Panc1 (cell line): Measurements from ENCODE around the gene SAP30BP. TPM values are rescaled to one million over a fixed set of nuclear protein-coding genes. Genes with fewer than 3 reads are reported as not detected.

Experiments used
- ATAC-seq: fragments of 200-7000 bp; cut with Tn5 transposase; 2 replicates; pipeline ENCODE4 v1.9.1; 2020; ENCODE audit warnings: mild to moderate bottlenecking, moderate library complexity
- BruUV-seq: library from RNA; stranded (reverse); fragments of 400-500 nt; replicated peaks from 2 replicates; lab custom pipeline; 2021; lab: Mats Ljungman, UMichigan
- CTCF ChIA-PET: fragments of 300-600 bp; sonication (Branson Sonifier 250); formaldehyde crosslinking; loops from one replicate; lab custom pipeline; 2022; ENCODE audit warnings: antibody characterized with exemption; lab: Charles Lee
- POLR2A ChIA-PET: fragments of 300-600 bp; sonication (Branson Sonifier 250); formaldehyde crosslinking; loops from one replicate; lab custom pipeline; 2022; ENCODE audit warnings: antibody characterized with exemption; lab: Charles Lee
- DNase-seq: peaks from one replicate; pipeline ENCODE4 v3.0.0-alpha.2; 2010; ENCODE audit warnings: low read depth, low spot score
- H3K27ac ChIP-seq: 2 replicates; pipeline ENCODE4 v1.5.1; 2011; ENCODE audit warnings: mild to moderate bottlenecking, low read length, inconsistent platforms
- H3K27me3 ChIP-seq: fragments of 200-500 bp; sonication (Bioruptor generic); 2 replicates; pipeline ENCODE4 v1.6.0; 2014; ENCODE audit warnings: low read length, inconsistent platforms; ENCODE audit not compliant: control insufficient read depth, insufficient read depth
- H3K36me3 ChIP-seq: fragments of 200-500 bp; sonication (Bioruptor generic); 2 replicates; pipeline ENCODE4 v1.5.1; 2014; ENCODE audit warnings: inconsistent platforms, mild to moderate bottlenecking, low read length, moderate library complexity; ENCODE audit not compliant: control insufficient read depth, insufficient read depth
- H3K4me1 ChIP-seq: 2 replicates; pipeline ENCODE4 v1.5.1; 2011; ENCODE audit warnings: inconsistent platforms, mild to moderate bottlenecking, low read length, moderate library complexity; ENCODE audit not compliant: control insufficient read depth, insufficient read depth
- H3K4me3 ChIP-seq, 2 experiments: 2 replicates each; pipeline ENCODE4 v1.5.1; 2011 to 2012; ENCODE audit warnings: low read depth in 2 of 2, low read length in 2 of 2, mild to moderate bottlenecking in 2 of 2, inconsistent platforms in 1 of 2, moderate library complexity in 1 of 2
- H3K9me3 ChIP-seq: fragments of 200-500 bp; sonication (Bioruptor generic); 2 replicates; pipeline ENCODE4 v1.5.1; 2014; ENCODE audit warnings: low read depth, mild to moderate bottlenecking, inconsistent platforms, low read length, moderate library complexity; ENCODE audit not compliant: control insufficient read depth, insufficient read depth
- CTCF ChIP-seq: fragments of 450-650 bp; IDR thresholded peaks from 2 replicates; pipeline ENCODE4 v1.5.1; 2017; ENCODE audit warnings: mild to moderate bottlenecking
- POLR2AphosphoS5 ChIP-seq: IDR thresholded peaks from 2 replicates; pipeline ENCODE4 v1.6.1; 2012; ENCODE audit warnings: mild to moderate bottlenecking, low read depth, low read length, moderate library complexity
- REST ChIP-seq, 2 experiments: IDR thresholded peaks; 2 replicates each; pipeline ENCODE4 v1.6.1; 2011 to 2012; ENCODE audit warnings: low read depth in 2 of 2, control low read depth in 1 of 2, low read length in 1 of 2, mild to moderate bottlenecking in 1 of 2, moderate library complexity in 1 of 2; ENCODE audit not compliant: insufficient read depth in 1 of 2
- SIN3A ChIP-seq: IDR thresholded peaks from 2 replicates; pipeline ENCODE4 v1.6.1; 2012; ENCODE audit warnings: low read depth, mild to moderate bottlenecking, low read length, moderate library complexity, borderline replicate concordance; ENCODE audit not compliant: insufficient read depth
- TCF7L2 ChIP-seq: IDR thresholded peaks from 2 replicates; pipeline ENCODE4 v1.6.1; 2011; ENCODE audit warnings: mild to moderate bottlenecking, low read depth, low read length, inconsistent platforms
- in situ Hi-C: cut with HindIII; loops from 2 replicates; pipeline ENCODE4 v1.10.0; 2016; ENCODE audit warnings: low sequenced_read_pairs, low pct_unique_long_range_greater_than_20kb
- intact Hi-C: fragments of 100-400 bp; cut with micrococcal nuclease; formaldehyde crosslinking; loops from one replicate; pipeline ENCODE4 v1.10.0; 2022; ENCODE audit not compliant: unreplicated experiment
- total RNA-seq: library from RNA; stranded (reverse); gene quantifications from one replicate; pipeline ENCODE4 v1.2.1, GENCODE V29; 2021; ENCODE audit not compliant: unreplicated experiment

SAP30BP gene
- total RNA-seq, 1 experiment from 2014 or later, result 138 TPM

- Histone ChIP-seq H3K27me3 (no peaks in the 10 kb centered on the region), H3K36me3 (no peaks in the 10 kb centered on the region), H3K4me1 (peaks cover 11% of the 10 kb centered on the region), H3K27ac (no peak overlapping the region), H3K4me3 (no peak overlapping the region), H3K9me3 (no peaks in the 10 kb centered on the region)
- no peak for DNase-seq
- intact Hi-C loops (no loop called here), in situ Hi-C loops (no loop called here)
- TF ChIP-seq CTCF, result no peak
- TF ChIP-seq POLR2AphosphoS5, result no peak
- no peak for TF ChIP-seq SIN3A
- no peak for TF ChIP-seq TCF7L2
- no peak for TF ChIP-seq REST (IDR thresholded peaks at IDR 0.05; ENCODE audit: insufficient read depth in 1 of 2, low read depth in 2 of 2, low read length in 1 of 2)
- no peak for ATAC-seq
- BruUV-seq, result no TSS peak
- ChIA-PET CTCF (no interaction called here), POLR2A (interaction anchor here (0.6 to 0.7 kb wide), 2 partner anchors 16 to 134 kb away, joined by 3 to 4 read pairs; no protein-coding TSS in a partner anchor)
Observed at GRCh38 chr17:75757086-75757681, 90.0 kb downstream of the SAP30BP start.

Other genes starting within 250 kb of the SAP30BP start
- 129 TPM for gene TMEM94, start 210.7 kb upstream of the SAP30BP start, total RNA-seq
- gene CASKIN2, start 151.8 kb upstream of the SAP30BP start, total RNA-seq, result 40.0 TPM
- gene TSEN54, start 150.8 kb upstream of the SAP30BP start, total RNA-seq, result 78.7 TPM
- 201 TPM for gene LLGL2, start 141.6 kb upstream of the SAP30BP start, total RNA-seq
- 26.5 TPM for gene MYO15B, start 79.5 kb upstream of the SAP30BP start, total RNA-seq
- gene SMIM5, start 33.9 kb upstream of the SAP30BP start, total RNA-seq, result 0.10 TPM
- gene RECQL5, start 184 bp upstream of the SAP30BP start, total RNA-seq, result 46.1 TPM
- gene ITGB4, start 54.1 kb downstream of the SAP30BP start, total RNA-seq, result 100 TPM
- 35.8 TPM for gene GALK1, start 97.9 kb downstream of the SAP30BP start, total RNA-seq
- gene UNK, start 117.5 kb downstream of the SAP30BP start, total RNA-seq, result 32.1 TPM
- 12.7 TPM for gene UNC13D, start 177.1 kb downstream of the SAP30BP start, total RNA-seq
- gene WBP2, start 188.0 kb downstream of the SAP30BP start, total RNA-seq, result 163 TPM
- 125 TPM for gene TRIM47, start 211.2 kb downstream of the SAP30BP start, total RNA-seq
- gene TRIM65, start 229.6 kb downstream of the SAP30BP start, total RNA-seq, result 48.6 TPM
- 165 TPM for gene MRPL38, start 237.5 kb downstream of the SAP30BP start, total RNA-seq